GM18951 (cell line): ENCODE results near the gene KLHDC8A.

ENCODE experiments used
- POLR2A ChIP-seq: IDR thresholded peaks from 4 replicates; pipeline ENCODE4 v1.6.1; 2011; ENCODE audit warnings: mild to moderate bottlenecking; ENCODE audit not compliant: insufficient read length, insufficient read depth; ENCODE audit errors: extremely low read depth
- in situ Hi-C: fragments of 300-500 bp; cut with MboI; formaldehyde crosslinking; loops from one replicate; pipeline ENCODE4 v1.12.0; 2022; ENCODE audit warnings: low sequenced_read_pairs, mixed read lengths, inconsistent platforms; ENCODE audit not compliant: unreplicated experiment

KLHDC8A gene

DNA sequence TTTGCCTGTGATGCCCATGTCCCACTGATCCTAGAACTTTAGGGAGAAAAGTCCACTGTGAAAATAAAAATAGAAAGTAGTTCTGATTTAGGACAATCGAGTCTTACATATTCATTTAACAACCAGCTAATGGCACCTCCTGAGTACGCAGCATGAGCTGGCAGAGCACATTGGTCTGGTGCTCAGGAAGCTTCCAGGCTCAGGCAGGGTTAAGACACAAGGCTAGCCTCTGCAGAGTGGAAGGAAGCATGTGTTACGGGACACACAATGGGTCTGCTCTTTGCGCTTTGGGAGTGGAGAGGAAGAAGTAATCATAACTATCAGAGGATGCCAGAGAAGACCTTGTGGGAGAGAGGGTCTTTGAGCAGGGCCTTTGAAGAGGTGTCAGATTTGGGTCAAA, 4.2 kb upstream of the KLHDC8A start:
- in situ Hi-C loops, result no loop called here
- TF ChIP-seq POLR2A, result no peak

DNA sequence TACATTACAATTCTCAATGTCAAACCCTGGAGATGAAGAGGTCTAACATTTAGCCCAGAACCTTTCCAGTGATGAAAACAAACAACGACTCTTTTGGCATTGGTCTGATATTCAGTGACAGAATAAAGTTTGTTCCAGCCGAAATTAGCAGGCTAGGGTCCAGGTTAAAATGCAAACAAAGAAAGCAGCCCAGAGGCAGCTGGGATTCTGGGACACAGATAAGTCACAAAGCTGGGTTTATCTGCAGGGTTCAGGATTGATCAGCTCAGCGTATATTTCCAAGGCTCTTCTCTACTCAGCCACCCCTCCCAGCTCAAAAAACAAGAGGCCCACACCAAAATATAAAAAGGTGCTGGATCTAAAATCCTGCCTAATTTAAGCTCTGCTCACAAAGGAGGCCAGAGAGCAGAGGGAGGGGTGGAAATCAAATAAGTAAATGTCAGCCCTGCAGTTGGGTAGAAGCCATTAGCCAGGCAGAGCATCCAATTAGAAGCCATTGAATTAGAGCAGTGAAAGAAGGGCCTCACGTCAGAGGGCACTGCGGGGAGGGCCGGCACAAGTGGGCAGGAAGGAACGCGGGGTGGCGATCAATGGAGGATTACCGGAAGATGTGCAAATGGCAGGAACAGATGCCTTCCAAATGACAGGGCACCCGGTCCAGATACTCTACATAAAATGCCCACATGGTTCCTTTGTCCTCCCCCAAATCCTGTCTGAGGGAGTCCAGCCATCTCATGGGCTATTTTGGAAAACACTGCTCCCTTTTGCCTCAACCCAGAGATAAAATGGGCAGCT, 3.2 kb upstream of the KLHDC8A start:
- TF ChIP-seq POLR2A, result no peak
- in situ Hi-C loops, result no loop called here

- in situ Hi-C loops, result no loop called here
- TF ChIP-seq POLR2A, result no peak
These were observed 1.9 kb upstream of the KLHDC8A start for GRCh38 chr1:205358579-205358978.

- in situ Hi-C loops, result no loop called here
- no peak for TF ChIP-seq POLR2A
These were observed 845 bp upstream of the KLHDC8A start for GRCh38 chr1:205357567-205357966.

DNA sequence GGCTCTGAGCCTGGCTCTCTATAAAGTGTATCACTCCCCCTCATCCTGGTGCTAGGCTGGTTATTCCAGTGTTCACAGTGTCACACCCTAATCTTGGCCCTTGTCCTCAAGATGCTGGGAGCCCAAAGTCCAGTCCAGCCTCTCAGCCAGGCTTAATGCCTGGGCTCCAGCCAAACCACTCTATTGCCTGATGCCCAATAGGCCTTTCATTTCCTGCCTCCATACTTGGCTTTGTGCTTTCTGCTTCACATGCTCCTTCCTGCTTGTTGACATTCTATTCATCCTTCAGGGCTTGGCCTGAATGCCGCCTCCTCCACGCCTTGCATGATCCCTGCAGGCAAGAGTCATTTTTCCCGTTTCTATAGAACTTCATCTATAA, 1.7 kb downstream of the KLHDC8A start:
- TF ChIP-seq POLR2A, result no peak
- in situ Hi-C loops, result no loop called here

DNA sequence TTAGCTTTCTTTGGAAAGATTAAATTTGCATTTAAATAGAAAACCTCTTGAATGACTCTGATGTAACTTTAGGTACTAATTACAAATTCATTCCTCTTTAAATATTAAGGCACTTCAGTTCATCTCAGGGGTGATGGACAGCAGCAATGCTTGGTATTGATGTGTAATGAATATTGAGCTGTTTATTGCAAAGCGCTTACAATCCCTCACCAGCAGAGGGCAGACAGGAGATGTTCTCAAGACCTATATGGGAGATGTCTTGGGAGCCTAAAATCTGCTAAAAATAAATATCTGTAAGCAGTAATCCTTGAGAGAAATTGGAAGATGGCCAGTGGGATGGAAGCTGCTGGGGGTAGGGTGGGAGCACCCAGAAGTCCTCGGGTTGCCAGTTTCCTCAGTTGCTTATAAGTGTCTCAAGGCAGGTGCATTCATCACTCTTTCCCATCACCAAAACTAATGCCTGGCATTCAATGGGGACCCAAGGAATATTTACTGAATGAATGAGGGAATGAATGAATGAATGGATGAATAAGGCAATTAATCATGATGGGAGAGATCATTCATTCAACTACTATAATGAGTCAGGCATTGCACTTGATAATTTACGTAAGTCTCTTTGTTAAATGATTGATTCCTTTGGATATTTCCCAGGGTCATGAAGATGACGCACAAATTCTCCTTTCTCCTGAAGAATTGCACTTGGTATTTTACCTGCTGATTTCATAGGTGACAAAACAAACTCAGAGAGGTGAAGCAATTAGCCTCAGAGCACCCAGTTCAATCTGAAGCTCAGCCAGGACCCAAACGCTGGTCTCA, 2.3 kb downstream of the KLHDC8A start:
- in situ Hi-C loops, result no loop called here
- TF ChIP-seq POLR2A, result no peak

GRCh38 chr1:205353612-205354011, 3.1 kb downstream of the KLHDC8A start:
- in situ Hi-C loops, result no loop called here
- no peak for TF ChIP-seq POLR2A

DNA sequence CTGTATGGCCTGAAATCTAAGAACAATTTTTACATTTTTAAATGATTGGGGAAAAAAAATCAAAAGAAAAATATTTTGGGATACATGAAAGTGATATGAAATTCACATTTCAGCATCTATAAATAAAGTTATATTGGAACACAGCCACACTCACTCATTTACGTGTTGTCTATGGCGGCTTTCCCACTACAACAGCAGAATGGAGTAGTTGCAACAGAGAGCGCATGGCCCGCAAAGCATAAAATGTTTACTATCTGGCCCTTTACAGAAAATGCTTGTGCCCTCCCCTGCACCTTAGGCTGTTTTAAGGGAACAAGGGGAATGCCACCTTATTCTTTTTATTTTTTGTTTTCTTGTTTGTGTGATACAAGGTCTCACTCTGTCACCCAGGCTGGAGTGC, 3.5 kb downstream of the KLHDC8A start:
- no peak for TF ChIP-seq POLR2A
- in situ Hi-C loops, result no loop called here

- TF ChIP-seq POLR2A, result no peak
- in situ Hi-C loops, result no loop called here
These were observed 4.6 kb downstream of the KLHDC8A start for GRCh38 chr1:205351984-205352713.

- no peak for TF ChIP-seq POLR2A
- in situ Hi-C loops, result no loop called here
These were observed 6.0 kb downstream of the KLHDC8A start for GRCh38 chr1:205350691-205351141.

DNA sequence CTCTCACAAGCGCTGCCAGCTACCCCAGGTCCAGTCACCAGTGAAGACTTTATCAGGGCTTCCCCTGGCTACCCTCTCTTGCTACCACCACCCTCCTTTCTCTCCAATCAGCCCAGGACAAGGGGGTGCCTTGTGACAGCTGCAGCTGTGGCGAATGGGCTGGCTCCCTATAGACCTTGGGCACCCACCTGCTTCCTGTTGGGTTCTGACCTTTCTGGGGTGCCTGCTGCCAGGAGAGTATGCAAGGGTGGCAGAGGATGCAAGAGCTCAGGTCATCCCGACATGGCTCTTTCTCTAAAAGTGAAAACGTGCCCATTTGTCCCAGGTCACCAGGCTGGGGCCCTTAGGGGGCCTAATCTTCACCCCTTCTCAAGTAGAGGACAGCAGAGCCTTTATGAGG, 6.6 kb downstream of the KLHDC8A start:
- TF ChIP-seq POLR2A, result no peak
- in situ Hi-C loops, result no loop called here

GRCh38 chr1:205348554-205349487, 7.9 kb downstream of the KLHDC8A start:
- in situ Hi-C loops, result no loop called here
- TF ChIP-seq POLR2A, result no peak
